ENCODE measurements around the gene MYH9.

Gene MYH9

GRCh38 chr22:36237462-36238372 is 150.1 kb downstream of the MYH9 start:
- Histone ChIP-seq H3K9ac (peak overlapping the region; percentile 75 to 88 (median 83)), H3K4me1 (peaks cover 31 to 62% (median 40%) of the 10 kb centered on the region in 10 experiments), H3K36me3 (peaks cover 6 to 42% (median 29%) of the 10 kb centered on the region in 11 experiments; a peak in 20 of 22 replicates), H4K20me1 (peaks cover 0 to 25% (median 4%) of the 10 kb centered on the region in 11 experiments; a peak in 8 of 22 replicates), H3K4me2 (peak overlapping the region; percentile 93 to 100 (median 97)), H3K27me3 (no peaks in the 10 kb centered on the region), H3K9me3 (replicated peaks in 1 of 11) (peaks cover 0 to 11% (median 5%) of the 10 kb centered on the region in 11 experiments; a peak in 9 of 22 replicates), H3K4me3 (peak overlapping the region; percentile 65 to 87 (median 76)), H3K27ac (peak overlapping the region in 10 of 11 experiments; percentile 63 to 90 (median 80); a peak in 19 of 22 replicates)
- TF ChIP-seq Cebpa-rat (IDR thresholded peaks at IDR 0.05): no peak

GRCh38 chr22:36236388-36237319 is 151.1 kb downstream of the MYH9 start:
- H3K9ac ChIP-seq: peak overlapping the region in 5 of 11 experiments; percentile 83 to 88 (median 87); a peak in 6 of 22 replicates
- peak overlapping the region in 3 of 10 experiments; percentile 3 to 78 (median 75); a peak in 3 of 20 replicates for H3K4me3 ChIP-seq
- no peaks in the 10 kb centered on the region for H3K27me3 ChIP-seq
- 0 out of 22 replicates have a peak, but pooled peaks cover 0 to 8% (median 0%) of the 10 kb centered on the region in 11 experiments for H3K9me3 ChIP-seq (replicated peaks in 1 of 11)
- TF ChIP-seq Cebpa-rat (IDR thresholded peaks at IDR 0.05): no peak
- H3K36me3 ChIP-seq: peaks cover 16 to 53% (median 36%) of the 10 kb centered on the region in 11 experiments
- peaks cover 0 to 28% (median 4%) of the 10 kb centered on the region in 11 experiments; a peak in 8 of 22 replicates for H4K20me1 ChIP-seq
- H3K4me2 ChIP-seq: peak overlapping the region; percentile 93 to 100 (median 97); a peak in 21 of 22 replicates
- peaks cover 41 to 65% (median 50%) of the 10 kb centered on the region in 10 experiments for H3K4me1 ChIP-seq
- H3K27ac ChIP-seq: peak overlapping the region in 5 of 11 experiments; percentile 8 to 90 (median 85); a peak in 8 of 22 replicates

- Histone ChIP-seq H3K27me3 (no peaks in the 10 kb centered on the region), H3K27ac (no peak overlapping the region), H3K4me3 (no peak overlapping the region), H3K9me3 (replicated peaks in 1 of 11) (0 out of 22 replicates have a peak, but pooled peaks cover 0 to 8% (median 0%) of the 10 kb centered on the region in 11 experiments), H3K4me1 (peaks cover 44 to 65% (median 53%) of the 10 kb centered on the region in 10 experiments), H3K4me2 (peak overlapping the region in 3 of 11 experiments; percentile 0 to 99 (median 93); a peak in 2 of 22 replicates), H4K20me1 (peaks cover 0 to 34% (median 4%) of the 10 kb centered on the region in 11 experiments; a peak in 8 of 22 replicates), H3K36me3 (peaks cover 22 to 63% (median 47%) of the 10 kb centered on the region in 11 experiments), H3K9ac (no peak overlapping the region)
- TF ChIP-seq Cebpa-rat (IDR thresholded peaks at IDR 0.05): no peak
These were observed 152.2 kb downstream of the MYH9 start for GRCh38 chr22:36235585-36235984.

- Histone ChIP-seq H3K27ac (no peak overlapping the region), H3K4me3 (no peak overlapping the region), H3K9ac (no peak overlapping the region), H3K4me2 (peak overlapping the region in 3 of 11 experiments; percentile 15 to 21 (median 17); a peak in 3 of 22 replicates), H3K36me3 (peaks cover 24 to 70% (median 53%) of the 10 kb centered on the region in 11 experiments), H3K27me3 (no peaks in the 10 kb centered on the region), H4K20me1 (peaks cover 0 to 34% (median 4%) of the 10 kb centered on the region in 11 experiments; a peak in 8 of 22 replicates), H3K4me1 (peaks cover 43 to 65% (median 52%) of the 10 kb centered on the region in 10 experiments), H3K9me3 (replicated peaks in 1 of 11) (0 out of 22 replicates have a peak, but pooled peaks cover 0 to 8% (median 0%) of the 10 kb centered on the region in 11 experiments)
- TF ChIP-seq Cebpa-rat (IDR thresholded peaks at IDR 0.05): no peak
These were observed 152.8 kb downstream of the MYH9 start for GRCh38 chr22:36234919-36235318.

- Histone ChIP-seq H3K4me3 (no peak overlapping the region), H3K27me3 (no peaks in the 10 kb centered on the region), H3K9me3 (replicated peaks in 1 of 11) (0 out of 22 replicates have a peak, but pooled peaks cover 0 to 8% (median 0%) of the 10 kb centered on the region in 11 experiments), H4K20me1 (peaks cover 0 to 34% (median 4%) of the 10 kb centered on the region in 11 experiments; a peak in 8 of 22 replicates), H3K36me3 (peaks cover 24 to 77% (median 58%) of the 10 kb centered on the region in 11 experiments), H3K4me2 (0 out of 22 replicates have a peak overlapping the region, but pooled peaks of 1 of the 11 experiments have one; percentile 15), H3K27ac (no peak overlapping the region), H3K9ac (no peak overlapping the region; a peak in 1 of 22 replicates), H3K4me1 (peaks cover 39 to 61% (median 48%) of the 10 kb centered on the region in 10 experiments)
- TF ChIP-seq Cebpa-rat (IDR thresholded peaks at IDR 0.05): no peak
These were observed 153.6 kb downstream of the MYH9 start for GRCh38 chr22:36234213-36234612.

GRCh38 chr22:36233796-36234195 is 154.0 kb downstream of the MYH9 start:
- Histone ChIP-seq H3K4me3 (no peak overlapping the region), H4K20me1 (peaks cover 0 to 34% (median 4%) of the 10 kb centered on the region in 11 experiments; a peak in 8 of 22 replicates), H3K4me1 (peaks cover 37 to 61% (median 46%) of the 10 kb centered on the region in 10 experiments), H3K9me3 (replicated peaks in 1 of 11) (0 out of 22 replicates have a peak, but pooled peaks cover 0 to 8% (median 0%) of the 10 kb centered on the region in 11 experiments), H3K4me2 (peak overlapping the region in 2 of 11 experiments; percentile 37 to 65; a peak in 3 of 22 replicates), H3K9ac (no peak overlapping the region; a peak in 2 of 22 replicates), H3K36me3 (peaks cover 27 to 81% (median 62%) of the 10 kb centered on the region in 11 experiments), H3K27me3 (no peaks in the 10 kb centered on the region), H3K27ac (no peak overlapping the region)
- no peak for TF ChIP-seq Cebpa-rat (IDR thresholded peaks at IDR 0.05)

- TF ChIP-seq Cebpa-rat (IDR thresholded peaks at IDR 0.05): no peak
- no peak overlapping the region for H3K4me3 ChIP-seq
- 0 out of 22 replicates have a peak, but pooled peaks cover 0 to 8% (median 0%) of the 10 kb centered on the region in 11 experiments for H3K9me3 ChIP-seq (replicated peaks in 1 of 11)
- H3K27me3 ChIP-seq: no peaks in the 10 kb centered on the region
- peaks cover 0 to 31% (median 4%) of the 10 kb centered on the region in 11 experiments; a peak in 8 of 22 replicates for H4K20me1 ChIP-seq
- H3K36me3 ChIP-seq: peaks cover 35 to 90% (median 71%) of the 10 kb centered on the region in 11 experiments
- no peak overlapping the region; a peak in 1 of 22 replicates for H3K27ac ChIP-seq
- H3K9ac ChIP-seq: peak overlapping the region in 2 of 11 experiments; percentile 38 to 43; a peak in 2 of 22 replicates
- peak overlapping the region in 5 of 11 experiments; percentile 37 to 65 (median 62); a peak in 10 of 22 replicates for H3K4me2 ChIP-seq
- H3K4me1 ChIP-seq: peaks cover 28 to 54% (median 36%) of the 10 kb centered on the region in 10 experiments
These were observed 154.9 kb downstream of the MYH9 start for GRCh38 chr22:36232715-36233401.

Data from BLaER1 treated with 17β-estradiol and CSF1 and Interleukin-3, amounts not matched to agents 10 nM and 100 nM (cell line).